Vagina (tissue), 2 donors: ENCODE results near the gene ADAD1. TPM values are rescaled to one million over a fixed set of nuclear protein-coding genes. Genes with fewer than 3 reads are reported as not detected.

Experiments used
- DNase-seq, 2 donors: peaks; one replicate each; pipeline ENCODE4 v3.0.0-alpha.2; 2017; ENCODE audit errors: extremely low spot score in 2 of 2
- H3K27ac ChIP-seq: fragments of 200-600 bp; sonication (generic); one replicate; pipeline ENCODE4 v1.5.1; 2019
- H3K27me3 ChIP-seq: fragments of 200-600 bp; sonication (generic); one replicate; pipeline ENCODE4 v1.5.1; 2019
- H3K36me3 ChIP-seq, 2 donors: fragments of 200-600 bp; sonication (generic); one replicate each; pipeline ENCODE4 v1.5.1; 2017 to 2019
- H3K4me1 ChIP-seq: fragments of 200-600 bp; sonication (generic); one replicate; pipeline ENCODE4 v1.5.1; 2019
- H3K4me3 ChIP-seq, 2 donors: fragments of 200-600 bp; sonication (generic); 1 replicate in 1 of 2; 2 replicates in 1 of 2; pipeline ENCODE4 v1.5.1; 2016 to 2019
- H3K9me3 ChIP-seq: fragments of 200-600 bp; sonication (generic); one replicate; pipeline ENCODE4 v1.5.1; 2019
- CTCF ChIP-seq, 3 experiments: fragments of 450-650 bp in 2 of 3; fragments of 200-600 bp in 1 of 3; sonication (generic) in 1 of 3; IDR thresholded peaks; one replicate each; pipeline ENCODE4 v1.5.1; 2017 to 2019; ENCODE audit warnings: antibody characterized with exemption in 3 of 3, mild to moderate bottlenecking in 2 of 3, moderate library complexity in 2 of 3
- POLR2A ChIP-seq, 2 donors: fragments of 450-650 bp; IDR thresholded peaks; one replicate each; pipeline ENCODE4 v1.6.1; 2017; ENCODE audit warnings: antibody characterized with exemption in 2 of 2, mild to moderate bottlenecking in 2 of 2, moderate library complexity in 2 of 2
- POLR2AphosphoS5 ChIP-seq, 2 donors: sonication (generic); formaldehyde crosslinking; IDR thresholded peaks; one replicate each; pipeline ENCODE4 v1.9.0; 2017; ENCODE audit warnings: antibody characterized with exemption in 2 of 2, mild to moderate bottlenecking in 2 of 2, low read depth in 1 of 2; ENCODE audit not compliant: insufficient read depth in 1 of 2
- intact Hi-C: fragments of 100-400 bp; cut with DNase I; formaldehyde crosslinking; loops from one replicate; pipeline ENCODE4 v1.15.1; 2023
- total RNA-seq: library from RNA; depleted of rRNA; stranded (reverse); fragments of >200 nt; gene quantifications from one replicate; pipeline ENCODE4 v1.2.3, GENCODE V29; 2016

The ADAD1 gene
- total RNA-seq, 1 donor from 2014 or later: not detected

- Histone ChIP-seq H3K9me3 (no peaks in the 10 kb centered on the region), H3K27ac (no peak overlapping the region), H3K36me3 (no peaks in the 10 kb centered on the region), H3K27me3 (no peaks in the 10 kb centered on the region), H3K4me1 (no peaks in the 10 kb centered on the region), H3K4me3 (no peak overlapping the region)
- intact Hi-C loops: no loop called here
- TF ChIP-seq CTCF (IDR thresholded peaks at IDR 0.05) (no peak), POLR2A (IDR thresholded peaks at IDR 0.05) (no peak), POLR2AphosphoS5 (IDR thresholded peaks at IDR 0.05; ENCODE audit: insufficient read depth in 1 of 2, low read depth in 1 of 2) (no peak)
- DNase-seq: no peak
These were observed 72.0 kb downstream of the ADAD1 start for GRCh38 chr4:122450847-122451246.

- no peak overlapping the region for H3K27ac ChIP-seq
- no peaks in the 10 kb centered on the region for H3K36me3 ChIP-seq
- TF ChIP-seq CTCF (IDR thresholded peaks at IDR 0.05): no peak
- no peak for TF ChIP-seq POLR2AphosphoS5 (IDR thresholded peaks at IDR 0.05; ENCODE audit: insufficient read depth in 1 of 2, low read depth in 1 of 2)
- TF ChIP-seq POLR2A (IDR thresholded peaks at IDR 0.05): no peak
- no peak for DNase-seq
- H3K27me3 ChIP-seq: no peaks in the 10 kb centered on the region
- no peak overlapping the region for H3K4me3 ChIP-seq
- intact Hi-C loops: no loop called here
- H3K9me3 ChIP-seq: no peaks in the 10 kb centered on the region
- no peaks in the 10 kb centered on the region for H3K4me1 ChIP-seq
These were observed 74.7 kb downstream of the ADAD1 start for GRCh38 chr4:122453384-122453995.

- Histone ChIP-seq H3K4me3 (no peak within 1 kb of the TSS), H3K36me3 (no peaks in the 10 kb centered on the region), H3K27ac (no peak within 1 kb of the TSS), H3K4me1 (no peaks in the 10 kb centered on the region), H3K9me3 (no peaks in the 10 kb centered on the region), H3K27me3 (no peaks in the 10 kb centered on the region)
- TF ChIP-seq CTCF (IDR thresholded peaks at IDR 0.05) (no peak), POLR2A (IDR thresholded peaks at IDR 0.05) (no peak), POLR2AphosphoS5 (IDR thresholded peaks at IDR 0.05; ENCODE audit: insufficient read depth in 1 of 2, low read depth in 1 of 2) (no peak)
- intact Hi-C loops: no loop called here
- DNase-seq: no peak
These were observed 77.7 kb downstream of the ADAD1 start, which contains the start of gene IL2 for GRCh38 chr4:122456231-122457116. Gene IL2, minus strand, starts transcription at chr4:122456725. Its CDS starts 285 bp downstream, at chr4:122456440.

- Histone ChIP-seq H3K4me3 (peak overlapping the region in 1 of 2 donors; percentile 17), H3K27ac (no peak overlapping the region), H3K36me3 (no peaks in the 10 kb centered on the region), H3K9me3 (no peaks in the 10 kb centered on the region), H3K4me1 (no peaks in the 10 kb centered on the region), H3K27me3 (no peaks in the 10 kb centered on the region)
- intact Hi-C loops: no loop called here
- TF ChIP-seq CTCF (IDR thresholded peaks at IDR 0.05) (no peak), POLR2AphosphoS5 (IDR thresholded peaks at IDR 0.05; ENCODE audit: insufficient read depth in 1 of 2, low read depth in 1 of 2) (no peak), POLR2A (IDR thresholded peaks at IDR 0.05) (no peak)
- no peak for DNase-seq
These were observed 79.8 kb downstream of the ADAD1 start for GRCh38 chr4:122458625-122459024.

- no peaks in the 10 kb centered on the region for H3K4me1 ChIP-seq
- H3K9me3 ChIP-seq: no peaks in the 10 kb centered on the region
- H3K36me3 ChIP-seq: no peaks in the 10 kb centered on the region
- no peak overlapping the region for H3K4me3 ChIP-seq
- TF ChIP-seq CTCF (IDR thresholded peaks at IDR 0.05) (no peak), POLR2AphosphoS5 (IDR thresholded peaks at IDR 0.05; ENCODE audit: insufficient read depth in 1 of 2, low read depth in 1 of 2) (no peak), POLR2A (IDR thresholded peaks at IDR 0.05) (no peak)
- H3K27ac ChIP-seq: no peak overlapping the region
- intact Hi-C loops: no loop called here
- no peak for DNase-seq
- no peaks in the 10 kb centered on the region for H3K27me3 ChIP-seq
These were observed 90.6 kb downstream of the ADAD1 start for GRCh38 chr4:122469457-122469856.
